GM12878 (cell line): ENCODE results near the gene NPR1. TPM values are rescaled to one million over a fixed set of nuclear protein-coding genes. Genes with fewer than 3 reads are reported as not detected.

Source experiments
- ATAC-seq: fragments of 200-7000 bp; cut with Tn5 transposase; 3 replicates; pipeline ENCODE4 v1.9.1; 2020; ENCODE audit warnings: mild to moderate bottlenecking, moderate library complexity
- BruUV-seq: library from RNA; stranded (reverse); fragments of 400-500 nt; replicated peaks from 2 replicates; lab custom pipeline; 2021; lab: Mats Ljungman, UMichigan
- CTCF ChIA-PET: fragments of 300-600 bp; sonication (Branson Sonifier 250); formaldehyde crosslinking; extraction: SDS; loops from one replicate; lab custom pipeline; 2021; ENCODE audit warnings: inconsistent platforms; lab: Yijun Ruan, JAX
- POLR2A ChIA-PET: fragments of 350-600 bp; formaldehyde crosslinking; extraction: SDS; loops from one replicate; lab custom pipeline; 2021; ENCODE audit warnings: inconsistent platforms; lab: Charles Lee
- RAD21 ChIA-PET: fragments of 300-600 bp; sonication (Branson Sonifier 250); formaldehyde crosslinking; loops from one replicate; lab custom pipeline; 2023; ENCODE audit warnings: antibody characterized with exemption; ENCODE audit not compliant: unreplicated experiment; lab: Charles Lee
- SMC1A ChIA-PET: fragments of 300-600 bp; sonication (Branson Sonifier 250); formaldehyde crosslinking; loops from one replicate; lab custom pipeline; 2023; ENCODE audit not compliant: unreplicated experiment, uncharacterized antibody; lab: Charles Lee
- DNase-seq: peaks from one replicate; pipeline ENCODE4 v3.0.0-alpha.2; 2011; ENCODE audit warnings: low read depth, low spot score
- FAIRE-seq: peaks from 3 replicates; lab custom pipeline; 2011; peaks lifted over from hg19 to GRCh38; lab: Jason Lieb, UNC
- H2AFZ ChIP-seq: 2 replicates; pipeline ENCODE4 v1.6.0; 2011; ENCODE audit warnings: low read depth, low read length, control low read depth; ENCODE audit not compliant: control insufficient read depth
- H3K27ac ChIP-seq: 2 replicates; pipeline ENCODE4 v1.5.1; 2011; ENCODE audit warnings: control low read depth; ENCODE audit not compliant: control insufficient read depth, insufficient read depth
- H3K27me3 ChIP-seq, 2 experiments: replicated peaks in 1 of 2; 2 replicates each; pipeline versions ENCODE4 v1.6.0 to v1.6.1; 2011; ENCODE audit warnings: low read length in 1 of 2; ENCODE audit not compliant: control insufficient read depth in 2 of 2, insufficient read depth in 2 of 2
- H3K36me3 ChIP-seq, 2 experiments: 2 replicates each; pipeline ENCODE4 v1.5.1; 2011; ENCODE audit warnings: low read length in 1 of 2; ENCODE audit not compliant: control insufficient read depth in 2 of 2, insufficient read depth in 2 of 2
- H3K4me1 ChIP-seq: 2 replicates; pipeline ENCODE4 v1.6.1; 2011; ENCODE audit warnings: mild to moderate bottlenecking, low read length, moderate library complexity, mixed read lengths; ENCODE audit not compliant: control insufficient read depth, insufficient read depth
- H3K4me2 ChIP-seq: 2 replicates; pipeline ENCODE4 v1.6.0; 2011; ENCODE audit warnings: control low read depth; ENCODE audit not compliant: control insufficient read depth, insufficient read depth
- H3K4me3 ChIP-seq: fragments of 200-600 bp; sonication (generic); 2 replicates; pipeline ENCODE4 v1.5.1; 2016
- H3K79me2 ChIP-seq: 2 replicates; pipeline ENCODE4 v1.6.0; 2011; ENCODE audit warnings: low read length; ENCODE audit not compliant: control insufficient read depth, insufficient read depth
- H3K9ac ChIP-seq: 2 replicates; pipeline ENCODE4 v1.8.0; 2011; ENCODE audit warnings: low read length, control low read depth, mixed read lengths; ENCODE audit not compliant: control insufficient read depth, insufficient read depth
- H3K9me3 ChIP-seq: replicated peaks from 3 replicates; pipeline ENCODE4 v1.5.1; 2011; ENCODE audit warnings: mild to moderate bottlenecking, low read length; ENCODE audit not compliant: control insufficient read depth, insufficient read depth
- H4K20me1 ChIP-seq: 2 replicates; pipeline ENCODE4 v1.6.0; 2011; ENCODE audit not compliant: control insufficient read depth, insufficient read depth
- CEBPZ ChIP-seq: fragments of 150-350 bp; IDR thresholded peaks from 2 replicates; pipeline ENCODE4 v1.6.1; 2016; ENCODE audit warnings: low read depth, low read length
- EGR1 ChIP-seq, 2 experiments: IDR thresholded peaks; 1 replicate in 1 of 2; 2 replicates in 1 of 2; pipeline ENCODE4 v1.6.1; 2011 to 2012; ENCODE audit warnings: low read depth in 2 of 2, low read length in 2 of 2, borderline replicate concordance in 1 of 2, mild to moderate bottlenecking in 1 of 2, moderate library complexity in 1 of 2
- MYC ChIP-seq: IDR thresholded peaks from 2 replicates; pipeline ENCODE4 v1.6.1; 2011; ENCODE audit warnings: mild to moderate bottlenecking, low read length, moderate library complexity, inconsistent platforms; ENCODE audit not compliant: insufficient read depth, insufficient replicate concordance, insufficient read length, severe bottlenecking
- ZZZ3 ChIP-seq: IDR thresholded peaks from 2 replicates; pipeline ENCODE4 v1.6.1; 2011; ENCODE audit warnings: low read depth; ENCODE audit not compliant: control insufficient read depth, insufficient read length
- WGBS: methylation state at CpG from one replicate; pipeline ENCODE4 v1.1.6; 2016; ENCODE audit warnings: low lambda C conversion rate; ENCODE audit not compliant: insufficient replicate concordance, insufficient coverage; ENCODE audit errors: missing lambda C conversion rate; 5-methylcytosine and 5-hydroxymethylcytosine counted together
- in situ Hi-C: fragments of 300-500 bp; cut with MboI; formaldehyde crosslinking; loops from 9 replicates; pipeline ENCODE4 v1.14.3; 2018; ENCODE audit warnings: mixed read lengths
- intact Hi-C: fragments of 100-400 bp; cut with micrococcal nuclease; formaldehyde crosslinking; loops from one replicate; pipeline ENCODE4 v1.14.2; 2022; ENCODE audit not compliant: unreplicated experiment
- polyA plus RNA-seq, 11 experiments: library from polyadenylated mRNA; depleted of rRNA in 4 of 11; unstranded in 6 of 11; stranded (reverse) in 5 of 11; fragments of >200 nt; fragmentation: Nextera tagmentation in 4 of 11; fragmentation: Illumina TruSeq in 1 of 11; extraction: Ambion mirVana in 4 of 11; extraction: Trizol in 1 of 11; gene quantifications; 1 replicate in 1 of 11; 2 replicates in 10 of 11; pipeline versions ENCODE4 v1.2.1 to v1.2.3, GENCODE V29; 2011 to 2016; ENCODE audit warnings: inconsistent platforms in 2 of 11, missing spikeins in 2 of 11, low read depth in 1 of 11
- total RNA-seq, 4 experiments: library from RNA; depleted of rRNA in 3 of 4; stranded (reverse); fragments of >200 nt in 3 of 4; fragmentation: Illumina TruSeq in 1 of 4; extraction: Trizol in 1 of 4; gene quantifications; 2 replicates each; pipeline versions ENCODE4 v1.2.1 to v1.2.3, GENCODE V29; 2013 to 2021
- TF ChIP-seq, protein P1 (sequence below): fragments of 450-650 bp; IDR thresholded peaks from 2 replicates; pipeline ENCODE4 v1.6.1; 2017; ENCODE audit warnings: low read depth, mild to moderate bottlenecking, moderate library complexity

The NPR1 gene
- total and polyA plus RNA-seq, 10 of the 15 experiments (the other 5 are each of a cell fraction or from before 2014, with no cell fraction given), result 0.09 to 2.1 (median 0.28) TPM; not detected in 1

GRCh38 chr1:153630384-153630783 is 48.1 kb upstream of the NPR1 start (continued):
- TF ChIP-seq ZZZ3 (no peak), CEBPZ (no peak), EGR1 (IDR thresholded peaks at IDR 0.05; ENCODE audit: borderline replicate concordance in 1 of 2, low read depth in 2 of 2, low read length in 2 of 2) (no peak), MYC (no peak)

GRCh38 chr1:153631047-153632022 is 47.2 kb upstream of the NPR1 start:
- TF ChIP-seq, protein P1, sequence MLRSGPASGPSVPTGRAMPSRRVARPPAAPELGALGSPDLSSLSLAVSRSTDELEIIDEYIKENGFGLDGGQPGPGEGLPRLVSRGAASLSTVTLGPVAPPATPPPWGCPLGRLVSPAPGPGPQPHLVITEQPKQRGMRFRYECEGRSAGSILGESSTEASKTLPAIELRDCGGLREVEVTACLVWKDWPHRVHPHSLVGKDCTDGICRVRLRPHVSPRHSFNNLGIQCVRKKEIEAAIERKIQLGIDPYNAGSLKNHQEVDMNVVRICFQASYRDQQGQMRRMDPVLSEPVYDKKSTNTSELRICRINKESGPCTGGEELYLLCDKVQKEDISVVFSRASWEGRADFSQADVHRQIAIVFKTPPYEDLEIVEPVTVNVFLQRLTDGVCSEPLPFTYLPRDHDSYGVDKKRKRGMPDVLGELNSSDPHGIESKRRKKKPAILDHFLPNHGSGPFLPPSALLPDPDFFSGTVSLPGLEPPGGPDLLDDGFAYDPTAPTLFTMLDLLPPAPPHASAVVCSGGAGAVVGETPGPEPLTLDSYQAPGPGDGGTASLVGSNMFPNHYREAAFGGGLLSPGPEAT, result no peak
- Histone ChIP-seq H3K4me3 (no peak overlapping the region), H3K79me2 (peaks cover 23% of the 10 kb centered on the region), H3K9me3 (no peaks in the 10 kb centered on the region), H3K27me3 (no peaks in the 10 kb centered on the region), H3K27ac (no peak overlapping the region), H3K4me2 (no peak overlapping the region), H2AFZ (no peak overlapping the region), H3K36me3 (peaks cover 0 to 6% of the 10 kb centered on the region in 2 experiments; a peak in 2 of 4 replicates), H4K20me1 (no peaks in the 10 kb centered on the region), H3K9ac (no peak overlapping the region), H3K4me1 (peaks cover 14% of the 10 kb centered on the region)
- in situ Hi-C loops, result no loop called here
- ChIA-PET POLR2A (interaction anchor here (0.6 kb wide), 1 partner anchor 250 kb away, joined by 3 read pairs; no protein-coding TSS in a partner anchor), SMC1A (interaction anchor here (1.0 kb wide), 1 partner anchor 31 kb away, joined by 3 read pairs; no protein-coding TSS in a partner anchor), RAD21 (interaction anchor here (1.5 kb wide), 1 partner anchor 59 kb away, joined by 7 read pairs; no protein-coding TSS in a partner anchor), CTCF (interaction anchor here (0.6 to 5.2 kb wide), 4 partner anchors 15 to 121 kb away, joined by 3 to 66 read pairs (median 8); partner anchors contain the start of genes S100A14 and S100A16)
- 71% methylated on average over 7 of the region's 10 CpGs for WGBS
- no peak for DNase-seq
- BruUV-seq, result TSS peak; percentile 52
- ATAC-seq, result no peak
- intact Hi-C loops, result no loop called here
- FAIRE-seq, result no peak
